WI38 (cell line): ENCODE results near the gene HOXD8.

Experiments used
- H3K4me3 ChIP-seq: 2 replicates; pipeline ENCODE4 v1.5.1; 2011; ENCODE audit warnings: low read depth, mild to moderate bottlenecking, control low read depth, low read length
- TF ChIP-seq, protein P1 (sequence below): IDR thresholded peaks from 2 replicates; pipeline ENCODE4 v1.5.1; 2012; ENCODE audit warnings: low read depth, mild to moderate bottlenecking, control low read depth, low read length

HOXD8 gene

DNA sequence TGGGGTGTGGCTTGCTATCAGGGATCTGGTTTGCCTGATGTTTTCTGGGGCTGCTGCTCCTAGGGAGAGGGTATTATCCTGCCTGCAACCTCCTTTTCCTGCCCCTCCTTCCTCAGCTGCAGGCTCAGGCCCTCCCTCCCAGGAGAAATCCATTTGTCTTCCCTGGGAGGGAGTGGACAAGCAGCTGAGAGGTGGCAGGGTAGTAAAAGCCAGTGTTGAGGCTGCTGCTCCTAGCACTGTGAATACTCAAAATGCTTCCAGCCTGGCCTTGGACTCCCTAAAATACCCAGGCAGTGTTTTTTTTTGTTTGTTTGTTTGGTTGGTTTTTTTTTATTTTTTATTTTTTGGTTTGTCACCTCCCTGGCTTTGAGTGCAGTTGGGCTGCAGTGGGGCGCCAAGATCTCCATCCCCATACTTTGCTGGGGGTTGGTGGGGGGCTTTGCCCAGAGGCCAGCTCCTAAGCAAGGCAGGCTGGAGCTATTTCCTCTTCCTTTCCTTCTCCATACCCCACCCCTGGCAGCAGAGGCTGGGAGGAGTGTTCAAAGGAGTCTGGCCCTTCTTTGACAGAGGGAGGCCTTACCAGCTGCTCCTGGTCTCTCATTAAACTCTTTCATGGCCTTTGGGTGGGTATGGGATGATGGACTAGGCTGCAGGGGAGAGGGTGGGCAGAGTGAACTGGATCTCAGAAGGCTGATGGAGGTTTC lies 41.2 kb downstream of the HOXD8 start:
- no peak overlapping the region for H3K4me3 ChIP-seq
- TF ChIP-seq, protein P1, sequence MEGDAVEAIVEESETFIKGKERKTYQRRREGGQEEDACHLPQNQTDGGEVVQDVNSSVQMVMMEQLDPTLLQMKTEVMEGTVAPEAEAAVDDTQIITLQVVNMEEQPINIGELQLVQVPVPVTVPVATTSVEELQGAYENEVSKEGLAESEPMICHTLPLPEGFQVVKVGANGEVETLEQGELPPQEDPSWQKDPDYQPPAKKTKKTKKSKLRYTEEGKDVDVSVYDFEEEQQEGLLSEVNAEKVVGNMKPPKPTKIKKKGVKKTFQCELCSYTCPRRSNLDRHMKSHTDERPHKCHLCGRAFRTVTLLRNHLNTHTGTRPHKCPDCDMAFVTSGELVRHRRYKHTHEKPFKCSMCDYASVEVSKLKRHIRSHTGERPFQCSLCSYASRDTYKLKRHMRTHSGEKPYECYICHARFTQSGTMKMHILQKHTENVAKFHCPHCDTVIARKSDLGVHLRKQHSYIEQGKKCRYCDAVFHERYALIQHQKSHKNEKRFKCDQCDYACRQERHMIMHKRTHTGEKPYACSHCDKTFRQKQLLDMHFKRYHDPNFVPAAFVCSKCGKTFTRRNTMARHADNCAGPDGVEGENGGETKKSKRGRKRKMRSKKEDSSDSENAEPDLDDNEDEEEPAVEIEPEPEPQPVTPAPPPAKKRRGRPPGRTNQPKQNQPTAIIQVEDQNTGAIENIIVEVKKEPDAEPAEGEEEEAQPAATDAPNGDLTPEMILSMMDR, result no peak

DNA sequence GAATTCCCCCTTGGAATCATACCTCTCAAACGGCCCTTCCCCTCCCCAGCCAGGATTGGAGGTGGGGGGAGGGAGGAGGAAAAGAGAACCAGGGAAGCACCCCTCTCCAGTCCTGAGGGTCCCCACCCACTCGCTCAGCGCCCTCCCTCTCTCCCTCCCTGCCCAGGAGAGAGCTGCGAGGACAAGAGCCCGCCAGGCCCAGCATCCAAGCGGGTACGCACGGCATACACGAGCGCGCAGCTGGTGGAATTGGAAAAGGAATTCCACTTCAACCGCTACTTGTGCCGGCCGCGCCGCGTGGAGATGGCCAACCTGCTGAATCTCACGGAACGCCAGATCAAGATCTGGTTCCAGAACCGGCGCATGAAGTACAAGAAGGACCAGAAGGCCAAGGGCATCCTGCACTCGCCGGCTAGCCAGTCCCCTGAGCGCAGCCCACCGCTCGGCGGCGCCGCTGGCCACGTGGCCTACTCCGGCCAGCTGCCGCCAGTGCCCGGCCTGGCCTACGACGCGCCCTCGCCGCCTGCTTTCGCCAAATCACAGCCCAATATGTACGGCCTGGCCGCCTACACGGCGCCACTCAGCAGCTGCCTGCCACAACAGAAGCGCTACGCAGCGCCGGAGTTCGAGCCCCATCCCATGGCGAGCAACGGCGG lies 42.0 kb downstream of the HOXD8 start:
- H3K4me3 ChIP-seq, result no peak overlapping the region
- TF ChIP-seq, protein P1, result no peak

DNA sequence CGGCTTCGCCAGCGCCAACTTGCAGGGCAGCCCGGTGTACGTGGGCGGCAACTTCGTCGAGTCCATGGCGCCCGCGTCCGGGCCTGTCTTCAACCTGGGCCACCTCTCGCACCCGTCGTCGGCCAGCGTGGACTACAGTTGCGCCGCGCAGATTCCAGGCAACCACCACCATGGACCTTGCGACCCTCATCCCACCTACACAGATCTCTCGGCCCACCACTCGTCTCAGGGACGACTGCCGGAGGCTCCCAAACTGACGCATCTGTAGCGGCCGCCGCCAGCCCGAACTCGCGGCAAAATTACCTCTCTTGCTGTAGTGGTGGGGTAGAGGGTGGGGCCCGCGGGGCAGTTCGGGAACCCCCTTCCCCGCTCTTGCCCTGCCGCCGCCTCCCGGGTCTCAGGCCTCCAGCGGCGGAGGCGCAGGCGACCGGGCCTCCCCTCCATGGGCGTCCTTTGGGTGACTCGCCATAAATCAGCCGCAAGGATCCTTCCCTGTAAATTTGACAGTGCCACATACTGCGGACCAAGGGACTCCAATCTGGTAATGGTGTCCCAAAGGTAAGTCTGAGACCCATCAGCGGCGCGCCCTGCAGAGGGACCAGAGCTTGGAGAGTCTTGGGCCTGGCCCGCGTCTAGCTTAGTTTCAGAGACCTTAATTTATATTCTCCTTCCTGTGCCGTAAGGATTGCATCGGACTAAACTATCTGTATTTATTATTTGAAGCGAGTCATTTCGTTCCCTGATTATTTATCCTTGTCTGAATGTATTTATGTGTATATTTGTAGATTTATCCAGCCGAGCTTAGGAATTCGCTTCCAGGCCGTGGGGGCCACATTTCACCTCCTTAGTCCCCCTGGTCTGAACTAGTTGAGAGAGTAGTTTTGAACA lies 42.7 kb downstream of the HOXD8 start:
- TF ChIP-seq, protein P1, result no peak
- no peak overlapping the region for H3K4me3 ChIP-seq

DNA sequence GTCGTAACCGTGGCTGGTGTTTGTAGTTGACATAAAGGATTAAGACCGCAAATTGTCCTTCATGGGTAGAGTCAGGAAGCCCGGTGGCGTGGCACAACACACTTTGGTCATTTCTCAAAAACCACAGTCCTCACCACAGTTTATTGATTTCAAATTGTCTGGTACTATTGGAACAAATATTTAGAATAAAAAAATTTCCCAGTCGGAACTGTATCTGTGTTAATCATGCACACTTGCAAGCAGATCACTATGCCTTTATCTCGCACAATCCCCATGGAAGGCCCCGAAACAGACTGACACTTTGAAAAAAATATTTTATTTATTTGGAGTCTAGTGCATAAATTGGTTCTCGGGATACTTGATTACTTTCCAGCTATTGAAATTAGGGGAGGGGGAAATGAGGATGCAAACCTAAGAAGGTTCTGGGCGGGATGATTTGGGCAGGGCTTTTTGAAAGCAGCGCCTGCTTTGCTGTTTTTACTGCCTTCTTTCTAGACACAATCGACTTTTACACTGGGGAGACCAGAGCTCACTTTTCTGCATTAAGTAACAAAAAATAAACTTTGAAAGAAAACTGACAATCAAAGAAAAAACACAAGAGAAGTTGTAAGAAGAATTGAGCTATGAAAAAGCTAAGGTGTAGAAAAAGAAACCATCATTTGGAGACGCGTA lies 43.5 kb downstream of the HOXD8 start:
- no peak overlapping the region for H3K4me3 ChIP-seq
- TF ChIP-seq, protein P1, result no peak

DNA sequence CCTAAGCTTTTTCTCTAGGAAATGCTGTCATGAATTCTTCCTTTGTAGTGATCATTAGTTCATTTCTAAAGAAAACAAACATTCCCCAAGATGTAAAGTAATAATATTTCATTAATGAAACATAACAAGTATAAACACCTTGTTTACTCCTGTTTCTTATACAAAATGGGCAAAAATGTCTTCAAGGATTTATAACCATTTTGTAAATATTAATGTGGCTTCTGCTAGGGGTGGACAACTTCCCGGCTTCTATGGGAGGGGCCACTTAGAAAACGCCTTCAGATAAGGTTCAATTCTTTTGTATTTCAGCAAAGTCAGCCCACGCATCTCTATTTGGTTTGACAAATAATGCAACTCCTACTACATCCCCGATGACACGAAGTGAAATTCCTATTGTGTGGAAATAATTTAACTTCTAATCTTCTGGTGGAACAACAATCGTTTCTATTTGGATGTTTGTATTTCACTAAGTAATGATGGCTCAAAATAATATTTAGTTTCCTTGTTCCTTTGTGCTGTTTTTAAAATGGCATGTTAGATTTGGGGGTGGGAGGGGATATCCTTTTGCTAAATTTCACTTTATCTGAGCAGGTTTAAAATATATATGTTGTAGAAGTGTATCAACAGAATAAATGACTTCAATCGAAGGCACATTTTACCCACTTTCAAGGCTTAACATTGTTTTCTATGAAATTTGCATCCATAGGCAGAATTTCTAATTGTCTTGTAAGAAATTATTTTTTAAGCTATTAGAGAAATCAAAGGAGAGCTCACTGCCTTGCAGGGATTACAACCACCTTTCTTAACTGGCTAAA lies 44.3 kb downstream of the HOXD8 start:
- TF ChIP-seq, protein P1, result no peak
- no peak overlapping the region for H3K4me3 ChIP-seq

DNA sequence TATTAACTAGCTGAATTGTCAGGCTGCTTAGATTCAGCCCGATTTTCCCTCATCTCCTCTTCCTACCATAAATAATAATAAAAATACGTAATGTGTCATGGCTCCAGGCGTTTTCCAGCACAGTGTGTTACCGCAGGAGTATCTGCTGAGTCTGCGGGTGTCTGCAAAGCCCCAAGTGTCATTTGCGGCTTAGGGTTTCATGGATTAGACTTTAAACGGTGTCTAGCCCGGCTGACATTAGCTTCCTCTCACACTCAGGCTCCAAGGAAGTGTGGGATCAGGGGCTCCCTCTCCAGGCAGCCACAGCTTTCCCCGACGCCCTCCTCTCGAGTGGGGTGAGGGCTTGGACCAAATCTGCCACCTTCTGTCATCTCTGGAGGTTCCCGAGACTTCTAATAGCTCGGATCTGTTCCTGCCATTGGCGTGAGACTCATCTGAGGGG lies 44.9 kb downstream of the HOXD8 start:
- no peak overlapping the region for H3K4me3 ChIP-seq
- TF ChIP-seq, protein P1, result no peak
